T-helper 17 cell (primary cell): Measurements from ENCODE around the gene KIF3C. TPM values are rescaled to one million over a fixed set of nuclear protein-coding genes. Genes with fewer than 3 reads are reported as not detected.
"Not testable (repeated sequence)": the region's sequence is repeated elsewhere in the genome, so short reads cannot be mapped to it uniquely, and the experiment has no call there.

Source experiments
- ATAC-seq: fragments of 150-1000 bp; cut with Tn5 transposase; 2 replicates; pipeline ENCODE4 v1.10.0; 2021; ENCODE audit warnings: mild to moderate bottlenecking, moderate library complexity
- DNase-seq, 3 donors: peaks; one replicate each; pipeline versions ENCODE4 v3.0.0 to v3.0.0-alpha.2; 2020 to 2021
- H3K9me3 ChIP-seq: one replicate; pipeline ENCODE4 v1.7.0; 2013; ENCODE audit warnings: low read length, mild to moderate bottlenecking; ENCODE audit not compliant: control insufficient read depth, poor library complexity, severe bottlenecking
- H3K27ac Mint-ChIP-seq: one replicate; pipeline ENCODE4 v1.8.0; 2022; ENCODE audit warnings: mild to moderate bottlenecking, moderate library complexity, mixed read lengths
- H3K27me3 Mint-ChIP-seq: one replicate; pipeline ENCODE4 v1.8.0; 2022; ENCODE audit warnings: mixed read lengths
- H3K36me3 Mint-ChIP-seq: one replicate; pipeline ENCODE4 v1.8.0; 2022; ENCODE audit warnings: low read depth, mixed read lengths
- H3K4me1 Mint-ChIP-seq: one replicate; pipeline ENCODE4 v1.8.0; 2022; ENCODE audit warnings: mild to moderate bottlenecking, mixed read lengths
- H3K4me3 Mint-ChIP-seq: one replicate; pipeline ENCODE4 v1.8.0; 2022; ENCODE audit warnings: mild to moderate bottlenecking, moderate library complexity, mixed read lengths
- total RNA-seq, 4 donors: library from RNA in 2 of 4; stranded (reverse) in 2 of 4; gene quantifications; one replicate each; pipeline ENCODE4 v1.2.3 and lab custom pipeline; 2022 to 2026

Gene KIF3C
- total RNA-seq, 2 donors from 2014 or later = 2.6 to 10.3 TPM

DNA sequence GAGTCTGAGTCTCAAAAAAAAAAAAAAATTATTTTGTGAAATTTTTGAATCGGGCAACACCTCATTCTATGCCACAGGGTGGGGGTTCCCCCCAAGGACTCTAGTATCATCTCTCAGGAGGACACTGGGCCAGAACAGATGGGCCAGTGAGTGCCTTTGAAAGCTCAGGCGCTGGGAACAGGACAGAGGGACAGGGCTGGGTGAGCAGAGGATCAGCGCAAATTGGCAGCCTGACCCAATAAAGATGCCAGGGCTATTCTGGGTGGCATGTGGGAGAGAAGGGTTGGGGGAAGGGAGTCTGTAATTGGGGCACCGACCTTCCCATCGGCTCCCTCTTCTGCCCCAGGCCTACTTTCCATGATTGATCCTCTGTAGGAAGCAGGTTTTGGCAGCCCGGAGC, 44.0 kb downstream of the KIF3C start:
- no peak overlapping the region for H3K4me3 Mint-ChIP-seq
- ATAC-seq (no peak), DNase-seq (no peak)
- no peaks in the 10 kb centered on the region for H3K36me3 Mint-ChIP-seq
- H3K27ac Mint-ChIP-seq = no peak overlapping the region
- H3K27me3 Mint-ChIP-seq = no peaks in the 10 kb centered on the region
- H3K9me3 ChIP-seq = no peaks in the 10 kb centered on the region
- peaks cover 4% of the 10 kb centered on the region for H3K4me1 Mint-ChIP-seq

DNA sequence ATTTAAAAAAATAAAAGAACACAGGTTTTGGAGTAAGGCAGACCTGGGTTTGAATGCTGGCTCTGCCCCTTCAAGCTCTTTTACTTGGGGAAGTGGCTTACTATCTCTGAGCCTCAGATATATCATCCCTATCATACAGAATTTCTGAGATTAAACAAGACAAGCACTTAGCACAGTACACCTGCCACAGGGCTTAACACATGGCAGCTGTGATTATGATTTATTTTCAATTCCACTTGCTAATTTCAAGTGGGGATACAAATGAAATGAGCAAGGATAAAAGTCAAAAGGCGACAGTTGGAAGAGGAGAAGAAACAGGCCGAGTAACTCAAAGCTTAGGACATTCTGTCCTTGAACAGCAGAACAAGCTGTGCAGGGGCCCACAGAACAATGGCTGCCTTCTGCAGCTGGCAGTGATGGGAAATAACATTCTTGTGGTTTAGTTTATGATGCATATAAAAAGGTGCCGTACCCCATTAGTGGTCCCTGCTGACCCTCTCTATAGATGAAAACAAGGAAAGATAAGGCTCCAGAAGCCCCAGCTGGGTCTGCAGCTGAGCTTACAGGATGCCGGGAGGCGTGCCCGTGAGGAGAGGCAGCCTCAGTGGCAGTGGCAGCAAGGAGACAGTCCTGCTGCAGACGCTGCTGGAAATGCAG, 45.3 kb downstream of the KIF3C start:
- no peak for DNase-seq
- H3K9me3 ChIP-seq = no peaks in the 10 kb centered on the region
- H3K27me3 Mint-ChIP-seq = no peaks in the 10 kb centered on the region
- no peaks in the 10 kb centered on the region for H3K36me3 Mint-ChIP-seq
- H3K4me1 Mint-ChIP-seq = peaks cover 4% of the 10 kb centered on the region
- no peak for ATAC-seq
- no peak overlapping the region for H3K4me3 Mint-ChIP-seq
- H3K27ac Mint-ChIP-seq = no peak overlapping the region

DNA sequence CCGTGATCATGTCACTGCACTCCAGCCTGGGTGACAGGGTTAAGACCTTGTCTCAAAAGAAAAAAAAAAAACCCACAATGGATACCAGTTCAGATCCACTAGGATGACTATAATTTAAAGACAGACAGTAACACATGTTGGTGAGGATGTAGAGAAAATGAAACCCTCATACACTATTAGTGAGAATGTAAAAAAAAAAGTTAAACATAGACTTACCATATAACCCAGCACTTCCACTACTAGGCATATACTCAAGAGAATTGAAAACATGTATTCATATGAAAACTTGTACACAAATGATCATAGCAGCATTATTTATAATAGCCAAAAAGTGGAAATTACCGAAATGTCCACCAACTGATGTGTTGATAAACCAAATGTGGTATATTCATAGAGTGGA, 48.7 kb downstream of the KIF3C start:
- no peaks in the 10 kb centered on the region for H3K27me3 Mint-ChIP-seq
- DNase-seq (no peak), ATAC-seq (no peak)
- H3K4me1 Mint-ChIP-seq = no peaks in the 10 kb centered on the region
- H3K36me3 Mint-ChIP-seq = peaks cover 2% of the 10 kb centered on the region
- no peaks in the 10 kb centered on the region for H3K9me3 ChIP-seq
- no peak overlapping the region for H3K27ac Mint-ChIP-seq
- H3K4me3 Mint-ChIP-seq = no peak overlapping the region

DNA sequence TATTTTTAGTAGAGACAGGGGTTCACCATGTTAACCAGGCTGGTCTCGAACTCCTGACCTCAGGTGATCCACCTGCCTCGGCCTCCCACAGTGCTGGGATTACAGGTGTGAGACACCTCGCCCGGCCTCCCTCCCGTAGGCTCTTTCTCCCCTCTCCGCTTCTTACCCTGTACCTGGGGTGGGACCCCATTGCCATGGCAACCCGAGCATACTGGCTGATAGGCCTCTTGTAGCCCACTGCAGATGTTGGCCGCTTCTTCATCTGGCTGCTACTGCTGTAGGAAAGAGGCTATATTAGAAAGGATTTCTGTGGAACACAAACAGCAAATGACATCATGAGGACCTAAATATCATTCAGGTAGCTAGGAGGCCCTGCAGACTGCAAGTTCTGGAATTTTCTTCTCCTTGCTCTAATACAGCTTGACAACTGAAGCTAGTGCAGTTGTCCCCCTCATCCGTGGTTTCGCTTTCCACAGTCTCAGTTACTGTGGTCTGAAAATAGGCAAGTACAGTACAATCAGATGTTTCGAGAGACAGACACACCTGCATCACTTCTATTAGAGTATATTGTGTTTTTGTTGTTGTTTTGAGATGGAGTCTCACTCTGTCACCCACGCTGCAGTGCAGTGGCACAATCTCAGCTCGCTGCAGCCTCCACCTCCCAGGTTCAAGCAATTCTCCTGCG, 52.4 kb downstream of the KIF3C start:
- no peak for ATAC-seq
- H3K4me3 Mint-ChIP-seq = no peak overlapping the region
- H3K36me3 Mint-ChIP-seq = peaks cover 5% of the 10 kb centered on the region
- no peak for DNase-seq
- H3K9me3 ChIP-seq = no peaks in the 10 kb centered on the region
- no peak overlapping the region for H3K27ac Mint-ChIP-seq
- no peaks in the 10 kb centered on the region for H3K4me1 Mint-ChIP-seq
- H3K27me3 Mint-ChIP-seq = no peaks in the 10 kb centered on the region

DNA sequence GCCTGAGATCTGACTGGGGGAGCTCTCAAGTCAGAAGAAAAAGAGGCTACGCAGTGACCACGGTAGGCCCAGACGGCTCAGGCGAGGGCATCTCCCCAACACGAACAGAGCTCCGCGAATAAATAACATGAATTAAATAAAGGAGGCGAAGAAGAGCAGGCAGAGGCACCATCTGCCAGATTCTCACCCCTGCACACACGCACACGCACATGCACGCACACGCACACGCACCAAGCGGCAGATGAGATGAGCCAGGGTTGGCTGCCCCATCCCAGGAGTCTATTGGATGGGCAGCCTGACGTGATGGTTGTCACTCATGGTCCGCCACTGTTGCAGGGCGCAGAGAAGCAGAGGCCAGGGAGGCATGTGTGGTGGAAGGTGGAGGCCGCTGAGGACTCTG, 53.6 kb downstream of the KIF3C start:
- Mint-ChIP-seq H3K4me1 (no peaks in the 10 kb centered on the region), H3K36me3 (peaks cover 5% of the 10 kb centered on the region), H3K27me3 (peaks cover 5% of the 10 kb centered on the region), H3K4me3 (no peak overlapping the region), H3K27ac (no peak overlapping the region)
- no peaks in the 10 kb centered on the region for H3K9me3 ChIP-seq
- no peak for DNase-seq
- ATAC-seq = no peak

DNA sequence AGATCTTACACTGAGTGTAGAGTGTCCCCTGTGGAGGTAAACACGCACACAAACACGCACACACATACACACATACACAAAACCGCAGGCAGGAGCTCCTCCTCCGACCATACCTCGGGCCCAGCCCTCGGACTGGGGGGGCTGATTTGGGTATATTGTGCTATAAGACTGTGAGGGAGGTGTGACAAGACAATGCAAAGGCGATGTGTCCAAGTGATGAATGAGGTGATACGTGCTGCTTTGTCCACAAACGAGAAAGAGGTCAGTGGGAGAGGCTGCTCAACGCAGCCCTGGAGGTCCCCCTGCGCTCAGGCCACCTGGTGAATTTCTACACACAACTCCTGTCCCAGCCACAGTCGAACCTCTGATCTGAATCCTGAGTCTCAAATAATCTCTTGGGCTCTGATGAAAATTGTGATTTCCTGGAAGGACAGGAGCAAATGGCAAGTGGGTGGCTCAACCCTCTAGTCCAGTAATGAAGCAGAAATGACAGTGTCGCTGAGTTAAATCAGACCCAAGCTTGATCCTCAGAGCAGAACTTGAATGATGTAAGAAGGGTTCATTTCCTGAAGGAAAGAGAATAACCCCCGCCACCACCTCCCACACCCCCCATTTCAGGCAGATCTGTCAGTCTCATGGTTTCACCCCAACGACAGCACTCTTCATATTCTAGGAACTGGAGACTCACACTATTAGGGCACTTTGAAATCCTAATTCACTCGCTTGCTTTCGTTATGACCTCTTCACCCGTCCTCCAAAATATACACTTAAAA, 55.1 kb downstream of the KIF3C start:
- Mint-ChIP-seq H3K4me1 (no peaks in the 10 kb centered on the region), H3K36me3 (peaks cover 5% of the 10 kb centered on the region), H3K27ac (no peak overlapping the region), H3K27me3 (peaks cover 5% of the 10 kb centered on the region), H3K4me3 (no peak overlapping the region)
- no peaks in the 10 kb centered on the region for H3K9me3 ChIP-seq
- DNase-seq (no peak), ATAC-seq (no peak)

DNA sequence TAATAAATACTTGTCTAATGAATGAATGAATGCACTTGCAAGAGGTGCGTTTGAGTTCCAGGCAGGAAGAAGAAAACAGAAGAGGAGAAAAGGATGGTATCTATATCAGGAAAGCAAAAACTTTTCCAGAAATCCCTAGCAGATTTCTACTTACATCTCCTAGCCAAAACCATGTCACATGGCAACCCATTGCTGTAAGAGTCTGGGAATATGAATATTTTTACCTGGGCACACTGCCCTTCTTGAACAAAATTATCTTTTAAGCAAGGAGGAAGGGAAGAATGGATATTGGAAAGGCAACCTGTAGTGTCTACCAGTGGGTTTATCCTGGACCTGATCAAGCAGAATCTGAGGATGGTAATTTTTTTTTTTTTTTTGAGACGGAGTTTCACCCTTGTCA, 59.8 kb downstream of the KIF3C start:
- Mint-ChIP-seq H3K27me3 (peaks cover 5% of the 10 kb centered on the region), H3K4me3 (no peak overlapping the region), H3K4me1 (no peaks in the 10 kb centered on the region), H3K27ac (no peak overlapping the region), H3K36me3 (no peaks in the 10 kb centered on the region)
- DNase-seq (no peak), ATAC-seq (no peak)
- H3K9me3 ChIP-seq = no peaks in the 10 kb centered on the region

DNA sequence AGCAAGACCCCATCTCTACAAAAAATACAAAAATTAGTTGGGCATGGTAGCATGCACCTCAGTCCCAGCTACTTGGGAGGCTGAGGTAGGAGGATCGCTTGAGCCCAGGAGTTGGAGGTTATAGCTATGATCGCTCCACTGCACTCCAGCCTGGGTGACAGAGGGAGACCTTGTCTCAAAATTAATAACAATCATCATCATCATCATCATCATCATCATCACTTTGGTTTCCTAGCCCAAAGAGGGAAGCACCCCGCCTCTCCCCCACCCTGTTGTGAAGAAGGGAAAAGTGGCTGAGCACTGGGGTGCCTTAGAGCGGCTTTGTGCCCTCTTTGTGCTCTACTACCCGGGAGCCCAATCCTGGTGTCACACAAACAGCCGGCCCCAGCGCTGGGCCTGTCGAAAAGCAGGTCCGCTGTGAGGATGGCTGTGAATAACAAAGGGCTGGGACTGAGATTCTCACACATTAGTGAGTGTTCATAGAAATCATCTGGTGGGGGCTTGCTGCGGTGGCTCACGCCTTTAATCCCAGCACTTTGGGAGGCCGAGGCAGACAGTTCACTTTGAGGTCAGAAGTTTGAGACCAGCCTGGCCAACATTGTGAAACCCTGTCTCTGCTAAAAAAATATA, 61.4 kb downstream of the KIF3C start:
- H3K36me3 Mint-ChIP-seq = no peaks in the 10 kb centered on the region
- no peaks in the 10 kb centered on the region for H3K9me3 ChIP-seq
- H3K27me3 Mint-ChIP-seq = peaks cover 5% of the 10 kb centered on the region
- ATAC-seq = no peak
- no peak for DNase-seq
- H3K4me1 Mint-ChIP-seq = peaks cover 7% of the 10 kb centered on the region
- H3K4me3 Mint-ChIP-seq = no peak overlapping the region
- no peak overlapping the region for H3K27ac Mint-ChIP-seq

DNA sequence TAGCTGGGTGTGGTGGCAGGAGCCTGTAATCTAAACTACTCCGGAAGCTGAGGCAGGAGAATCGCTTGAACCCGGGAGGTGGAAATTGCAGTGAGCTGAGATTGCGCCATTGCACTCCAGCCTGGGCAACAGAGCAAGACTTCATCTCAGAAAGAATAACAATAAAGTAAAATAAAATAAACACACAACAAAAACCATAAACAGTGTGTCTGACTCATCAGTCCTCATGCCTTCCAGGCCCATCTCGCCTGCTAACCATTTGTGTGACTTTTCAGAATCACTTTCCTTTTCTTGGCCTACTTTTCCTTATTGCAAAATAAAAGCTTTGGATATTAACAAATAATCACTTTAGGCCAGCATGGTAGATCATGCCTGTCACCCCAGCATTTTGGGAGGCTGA, 62.0 kb downstream of the KIF3C start:
- DNase-seq (no peak), ATAC-seq (no peak)
- H3K4me1 Mint-ChIP-seq = peaks cover 7% of the 10 kb centered on the region
- H3K27ac Mint-ChIP-seq = no peak overlapping the region
- H3K36me3 Mint-ChIP-seq = no peaks in the 10 kb centered on the region
- H3K4me3 Mint-ChIP-seq = no peak overlapping the region
- H3K9me3 ChIP-seq = no peaks in the 10 kb centered on the region
- H3K27me3 Mint-ChIP-seq = peaks cover 5% of the 10 kb centered on the region

DNA sequence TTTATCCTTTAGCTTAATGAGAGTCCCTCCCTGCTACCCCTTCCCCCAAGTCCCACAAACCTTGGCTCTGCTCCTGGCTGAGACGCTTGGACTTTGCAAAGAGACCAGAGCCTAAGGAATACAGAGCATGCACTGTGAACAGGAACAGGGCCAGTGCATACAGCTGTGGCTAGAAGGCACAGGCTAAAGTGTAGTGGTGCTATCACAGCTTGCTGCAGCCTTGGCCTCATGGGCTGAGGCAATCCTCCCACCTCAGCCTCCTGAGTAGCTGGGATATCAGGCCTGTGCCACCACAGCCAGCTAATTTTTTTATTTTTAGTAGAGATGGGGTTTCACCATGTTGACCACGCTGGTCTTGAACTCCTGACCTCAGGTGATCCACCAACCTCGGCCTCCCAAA, 64.5 kb downstream of the KIF3C start:
- no peaks in the 10 kb centered on the region for H3K9me3 ChIP-seq
- Mint-ChIP-seq H3K27ac (no peak overlapping the region), H3K4me1 (peaks cover 7% of the 10 kb centered on the region), H3K27me3 (no peaks in the 10 kb centered on the region), H3K4me3 (no peak overlapping the region), H3K36me3 (no peaks in the 10 kb centered on the region)
- ATAC-seq (no peak), DNase-seq (no peak)

DNA sequence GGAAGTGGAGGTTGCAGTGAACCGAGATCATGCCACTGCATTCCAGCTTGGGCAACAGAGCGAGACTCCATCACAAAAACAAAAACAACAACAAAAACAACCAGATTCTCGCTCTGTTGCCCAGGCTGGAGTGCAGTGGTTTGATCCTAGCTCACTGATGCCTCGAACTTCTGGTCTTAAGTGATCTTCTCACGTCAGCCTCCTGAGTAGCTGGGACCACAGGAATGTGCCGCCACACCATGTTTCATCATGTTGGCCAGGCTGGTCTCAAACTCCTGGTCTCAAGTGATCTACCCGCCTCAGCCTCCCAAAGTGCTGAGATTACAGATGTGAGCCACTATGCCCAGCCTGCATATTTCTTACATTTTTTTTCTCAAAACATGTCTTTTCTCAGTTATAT, 64.9 kb downstream of the KIF3C start:
- H3K4me1 Mint-ChIP-seq, H3K27me3 Mint-ChIP-seq, H3K36me3 Mint-ChIP-seq, H3K4me3 Mint-ChIP-seq, ATAC-seq, H3K9me3 ChIP-seq, H3K27ac Mint-ChIP-seq, DNase-seq: not testable (repeated sequence)

DNA sequence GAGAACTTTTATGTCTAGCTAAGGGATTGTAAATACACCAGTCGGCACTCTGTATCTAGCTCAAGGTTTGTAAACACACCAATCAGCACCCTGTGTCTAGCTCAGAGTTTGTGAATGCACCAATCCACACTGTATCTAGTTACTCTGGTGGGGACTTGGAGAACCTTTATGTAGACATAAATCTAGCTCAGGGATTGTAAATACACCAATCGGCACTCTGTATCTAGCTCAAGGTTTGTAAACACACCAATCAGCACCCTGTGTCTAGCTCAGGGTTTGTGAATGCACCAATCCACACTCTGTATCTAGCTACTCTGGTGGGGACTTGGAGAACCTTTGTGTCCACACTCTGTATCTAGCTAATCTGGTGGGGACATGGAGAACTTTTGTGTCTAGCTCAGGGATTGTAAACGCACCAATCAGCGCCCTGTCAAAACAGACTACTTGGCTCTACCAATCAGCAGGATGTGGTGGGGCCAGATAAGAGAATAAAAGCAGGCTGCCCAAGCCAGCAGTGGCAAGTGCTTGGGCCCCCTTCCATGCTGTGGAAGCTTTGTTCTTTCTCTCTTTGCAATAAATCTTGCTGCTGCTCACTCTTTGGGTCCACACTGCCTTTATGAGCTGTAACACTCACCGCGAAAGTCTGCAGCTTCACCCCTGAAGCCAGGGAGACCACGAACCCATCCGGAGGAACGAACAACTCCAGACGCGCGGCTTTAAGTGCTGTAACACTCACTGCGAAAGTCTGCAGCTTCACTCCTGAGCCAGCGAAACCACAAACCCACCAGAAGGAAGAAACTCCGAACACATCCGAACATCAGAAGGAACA, 66.1 kb downstream of the KIF3C start:
- Mint-ChIP-seq H3K27ac (peak overlapping the region; percentile 92), H3K4me3 (peak overlapping the region; percentile 92)
- not testable (repeated sequence) for H3K9me3 ChIP-seq, H3K27me3 Mint-ChIP-seq, DNase-seq, ATAC-seq, H3K4me1 Mint-ChIP-seq, H3K36me3 Mint-ChIP-seq

DNA sequence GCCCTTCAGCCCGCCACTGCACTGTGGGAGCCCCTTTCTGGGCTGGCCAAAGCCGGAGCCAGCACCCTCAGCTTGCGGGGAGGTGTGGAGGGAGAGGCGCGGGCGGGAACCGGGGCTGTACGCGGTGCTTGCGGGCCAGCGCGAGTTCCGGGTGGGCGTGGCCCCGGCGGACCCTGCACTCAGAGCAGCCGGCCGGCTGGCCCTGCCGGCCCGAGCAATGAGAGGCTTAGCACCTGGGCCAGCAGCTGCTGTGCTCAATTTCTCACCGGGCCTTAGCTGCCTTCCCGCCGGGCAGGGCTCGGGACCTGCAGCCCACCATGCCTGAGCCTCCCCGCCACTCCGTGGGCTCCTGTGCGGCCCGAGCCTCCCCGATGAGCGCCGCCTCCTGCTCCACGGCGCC, 66.9 kb downstream of the KIF3C start:
- not testable (repeated sequence) for H3K36me3 Mint-ChIP-seq, H3K4me3 Mint-ChIP-seq, H3K9me3 ChIP-seq, DNase-seq, H3K27me3 Mint-ChIP-seq, H3K4me1 Mint-ChIP-seq, ATAC-seq, H3K27ac Mint-ChIP-seq
